ENCODE results near the gene SFI1.
A peak's percentile ranks its signal among the peaks of the same experiment; 100 is the strongest.

Gene SFI1

DNA sequence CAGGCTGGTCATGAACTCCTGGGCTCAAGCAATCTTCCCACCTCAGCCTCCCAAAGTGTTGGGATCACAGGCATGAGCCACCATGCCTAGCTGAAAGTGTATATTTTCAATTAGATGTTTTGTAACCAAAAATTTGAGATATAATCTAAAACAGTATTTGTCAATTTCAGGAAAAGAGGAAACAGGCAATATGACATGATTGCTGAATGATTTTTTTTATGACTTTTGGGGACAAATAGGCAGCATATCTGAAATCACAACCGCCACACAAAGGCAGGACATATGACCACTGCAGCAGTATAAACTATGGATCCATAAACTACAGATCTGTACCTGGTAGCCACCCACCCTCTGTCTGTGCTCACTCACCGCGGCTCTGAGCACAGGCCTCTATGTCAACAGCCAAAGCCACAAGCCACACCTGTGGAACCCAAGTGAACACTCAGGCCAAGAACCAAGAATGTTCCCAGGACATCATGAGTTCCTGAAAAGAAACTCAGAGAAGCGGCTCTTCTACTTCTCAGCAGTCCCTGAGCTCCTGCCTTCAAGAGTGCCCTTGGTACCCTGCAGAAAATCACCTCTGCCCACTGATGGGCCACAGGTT, 143.2 kb downstream of the SFI1 start:
- no peaks in the 10 kb centered on the region for H3K9me3 ChIP-seq
- H3K4me3 ChIP-seq (ENCODE audit: low read depth in 1 of 2, low read length in 1 of 2): peak overlapping the region; percentile 88 to 98
- TF ChIP-seq, protein P1, sequence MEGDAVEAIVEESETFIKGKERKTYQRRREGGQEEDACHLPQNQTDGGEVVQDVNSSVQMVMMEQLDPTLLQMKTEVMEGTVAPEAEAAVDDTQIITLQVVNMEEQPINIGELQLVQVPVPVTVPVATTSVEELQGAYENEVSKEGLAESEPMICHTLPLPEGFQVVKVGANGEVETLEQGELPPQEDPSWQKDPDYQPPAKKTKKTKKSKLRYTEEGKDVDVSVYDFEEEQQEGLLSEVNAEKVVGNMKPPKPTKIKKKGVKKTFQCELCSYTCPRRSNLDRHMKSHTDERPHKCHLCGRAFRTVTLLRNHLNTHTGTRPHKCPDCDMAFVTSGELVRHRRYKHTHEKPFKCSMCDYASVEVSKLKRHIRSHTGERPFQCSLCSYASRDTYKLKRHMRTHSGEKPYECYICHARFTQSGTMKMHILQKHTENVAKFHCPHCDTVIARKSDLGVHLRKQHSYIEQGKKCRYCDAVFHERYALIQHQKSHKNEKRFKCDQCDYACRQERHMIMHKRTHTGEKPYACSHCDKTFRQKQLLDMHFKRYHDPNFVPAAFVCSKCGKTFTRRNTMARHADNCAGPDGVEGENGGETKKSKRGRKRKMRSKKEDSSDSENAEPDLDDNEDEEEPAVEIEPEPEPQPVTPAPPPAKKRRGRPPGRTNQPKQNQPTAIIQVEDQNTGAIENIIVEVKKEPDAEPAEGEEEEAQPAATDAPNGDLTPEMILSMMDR (IDR thresholded peaks at IDR 0.05): no peak
- H3K4me1 ChIP-seq (ENCODE audit: control insufficient read depth in 1 of 2, insufficient read depth in 1 of 2, low read depth in 1 of 2, low read length in 1 of 2): peaks cover 79 to 89% of the 10 kb centered on the region in 2 experiments
- peaks cover 11% of the 10 kb centered on the region for H3K36me3 ChIP-seq
- H3K27ac ChIP-seq: peak overlapping the region; percentile 100
- no peaks in the 10 kb centered on the region for H3K27me3 ChIP-seq

DNA sequence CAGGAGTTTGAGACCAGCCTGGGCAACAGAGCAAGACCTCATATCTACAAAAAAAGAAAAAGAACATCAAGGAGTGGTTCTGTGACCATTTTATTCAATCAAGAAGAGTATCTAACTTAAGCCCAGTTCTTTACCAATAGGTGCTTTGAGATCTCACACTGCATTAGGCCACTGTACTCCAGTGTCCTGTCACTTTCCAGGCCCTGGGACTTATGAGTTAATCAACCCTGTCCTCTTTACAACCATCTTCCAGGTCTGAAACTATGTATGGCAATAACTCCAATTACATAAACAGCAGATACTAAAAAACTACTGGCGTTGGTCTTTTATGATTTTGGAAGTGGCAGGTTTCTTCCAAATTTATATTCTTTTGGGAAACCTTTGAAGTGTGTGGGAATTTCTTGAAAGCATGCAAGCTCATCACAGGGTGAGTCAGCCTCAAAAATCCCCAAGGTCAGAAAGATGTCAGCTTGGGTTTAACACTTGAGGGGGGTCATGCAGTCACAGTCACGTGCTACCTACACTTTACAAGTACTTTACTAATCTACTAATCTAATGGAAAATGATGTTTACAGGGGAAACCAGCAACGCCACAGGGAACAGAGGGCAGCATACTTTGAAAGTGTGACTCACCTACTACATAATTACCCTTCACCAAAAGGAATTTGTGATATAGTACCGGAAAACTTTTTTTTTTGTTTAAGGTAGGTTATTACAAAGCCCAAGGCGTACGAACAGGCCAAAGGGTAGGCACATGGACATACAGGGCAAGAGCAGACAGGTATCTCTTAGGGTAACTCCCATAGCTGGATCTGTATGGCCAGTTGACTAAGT, 150.1 kb downstream of the SFI1 start:
- H3K9me3 ChIP-seq: no peaks in the 10 kb centered on the region
- no peak overlapping the region for H3K27ac ChIP-seq
- TF ChIP-seq, protein P1 (IDR thresholded peaks at IDR 0.05): no peak
- H3K27me3 ChIP-seq: no peaks in the 10 kb centered on the region
- no peaks in the 10 kb centered on the region for H3K36me3 ChIP-seq
- peaks cover 38 to 41% of the 10 kb centered on the region in 2 experiments for H3K4me1 ChIP-seq (ENCODE audit: control insufficient read depth in 1 of 2, insufficient read depth in 1 of 2, low read depth in 1 of 2, low read length in 1 of 2)
- H3K4me3 ChIP-seq (ENCODE audit: low read depth in 1 of 2, low read length in 1 of 2): no peak overlapping the region

GRCh38 chr22:31647066-31647465, 150.7 kb downstream of the SFI1 start:
- H3K4me1 ChIP-seq (ENCODE audit: control insufficient read depth in 1 of 2, insufficient read depth in 1 of 2, low read depth in 1 of 2, low read length in 1 of 2): peaks cover 32 to 34% of the 10 kb centered on the region in 2 experiments
- H3K4me3 ChIP-seq (ENCODE audit: low read depth in 1 of 2, low read length in 1 of 2): no peak overlapping the region
- H3K9me3 ChIP-seq: no peaks in the 10 kb centered on the region
- H3K27me3 ChIP-seq: no peaks in the 10 kb centered on the region
- H3K27ac ChIP-seq: no peak overlapping the region
- TF ChIP-seq, protein P1 (IDR thresholded peaks at IDR 0.05): no peak
- no peaks in the 10 kb centered on the region for H3K36me3 ChIP-seq

GRCh38 chr22:31647523-31648320, 151.4 kb downstream of the SFI1 start:
- no peaks in the 10 kb centered on the region for H3K36me3 ChIP-seq
- peaks cover 25 to 27% of the 10 kb centered on the region in 2 experiments for H3K4me1 ChIP-seq (ENCODE audit: control insufficient read depth in 1 of 2, insufficient read depth in 1 of 2, low read depth in 1 of 2, low read length in 1 of 2)
- TF ChIP-seq, protein P1 (IDR thresholded peaks at IDR 0.05): no peak
- H3K27ac ChIP-seq: no peak overlapping the region
- H3K4me3 ChIP-seq (ENCODE audit: low read depth in 1 of 2, low read length in 1 of 2): no peak overlapping the region
- no peaks in the 10 kb centered on the region for H3K9me3 ChIP-seq
- H3K27me3 ChIP-seq: no peaks in the 10 kb centered on the region

DNA sequence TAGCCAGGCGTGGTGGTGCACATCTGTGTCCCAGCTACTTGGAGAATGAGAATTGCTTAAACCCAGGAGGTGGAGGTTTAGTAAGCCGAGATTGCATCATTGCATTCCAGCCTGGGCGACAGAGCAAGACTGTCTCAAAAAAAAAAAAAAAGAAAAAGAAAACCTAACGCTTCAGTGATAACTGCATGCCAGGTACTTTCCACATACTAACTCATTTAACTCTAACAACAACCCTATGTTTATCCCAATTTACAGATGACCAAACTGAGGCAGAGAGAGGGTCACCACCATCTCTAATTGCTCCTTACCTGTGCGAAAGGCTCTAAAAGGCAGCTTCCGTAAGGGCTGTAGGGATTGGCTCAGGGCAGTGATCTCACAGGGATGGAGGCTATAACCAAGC, 154.1 kb downstream of the SFI1 start:
- Histone ChIP-seq H3K9me3 (no peaks in the 10 kb centered on the region), H3K4me1 (ENCODE audit: control insufficient read depth in 1 of 2, insufficient read depth in 1 of 2, low read depth in 1 of 2, low read length in 1 of 2) (peaks cover 18 to 28% of the 10 kb centered on the region in 2 experiments), H3K27ac (peak overlapping the region; percentile 50), H3K27me3 (no peaks in the 10 kb centered on the region), H3K36me3 (no peaks in the 10 kb centered on the region), H3K4me3 (ENCODE audit: low read depth in 1 of 2, low read length in 1 of 2) (no peak overlapping the region)
- TF ChIP-seq, protein P1 (IDR thresholded peaks at IDR 0.05): no peak
